ENCODE data around the gene NPB.
A peak's percentile ranks its signal among the peaks of the same experiment; 100 is the strongest.

The NPB gene

GRCh38 chr17:81888105-81888987 is 13.7 kb upstream of the NPB start:
- H3K4me3 ChIP-seq (ENCODE audit: severe bottlenecking) = no peak overlapping the region
- H3K27ac ChIP-seq (ENCODE audit: poor library complexity, severe bottlenecking) = no peak overlapping the region
- peaks cover 74% of the 10 kb centered on the region for H3K36me3 ChIP-seq (ENCODE audit: low read depth)
- no peak for ATAC-seq (ENCODE audit: low read depth)
- no peak for DNase-seq (ENCODE audit: low spot score)
- peaks cover 4% of the 10 kb centered on the region for H3K4me1 ChIP-seq (ENCODE audit: insufficient read depth, poor library complexity, severe bottlenecking)
- no peak for TF ChIP-seq CTCF (IDR thresholded peaks at IDR 0.05; ENCODE audit: poor library complexity, severe bottlenecking)
- peaks cover 1% of the 10 kb centered on the region for H3K9me3 ChIP-seq (ENCODE audit: severe bottlenecking)
- no peaks in the 10 kb centered on the region for H3K27me3 ChIP-seq (ENCODE audit: insufficient read depth, poor library complexity, severe bottlenecking)

- Histone ChIP-seq H3K36me3 (ENCODE audit: low read depth) (peaks cover 71% of the 10 kb centered on the region), H3K27me3 (ENCODE audit: insufficient read depth, poor library complexity, severe bottlenecking) (no peaks in the 10 kb centered on the region), H3K4me3 (ENCODE audit: severe bottlenecking) (no peak overlapping the region), H3K27ac (ENCODE audit: poor library complexity, severe bottlenecking) (no peak overlapping the region), H3K4me1 (ENCODE audit: insufficient read depth, poor library complexity, severe bottlenecking) (peaks cover 4% of the 10 kb centered on the region), H3K9me3 (ENCODE audit: severe bottlenecking) (peaks cover 1% of the 10 kb centered on the region)
- DNase-seq (ENCODE audit: low spot score) (no peak), ATAC-seq (ENCODE audit: low read depth) (no peak)
- TF ChIP-seq CTCF (IDR thresholded peaks at IDR 0.05; ENCODE audit: poor library complexity, severe bottlenecking) = no peak
Observed at GRCh38 chr17:81888988-81889595, 12.9 kb upstream of the NPB start.

GRCh38 chr17:81889602-81890001 is 12.4 kb upstream of the NPB start:
- peak overlapping the region; percentile 79 for H3K27ac ChIP-seq (ENCODE audit: poor library complexity, severe bottlenecking)
- H3K4me3 ChIP-seq (ENCODE audit: severe bottlenecking) = no peak overlapping the region
- H3K4me1 ChIP-seq (ENCODE audit: insufficient read depth, poor library complexity, severe bottlenecking) = peaks cover 4% of the 10 kb centered on the region
- H3K36me3 ChIP-seq (ENCODE audit: low read depth) = peaks cover 71% of the 10 kb centered on the region
- no peak for TF ChIP-seq CTCF (IDR thresholded peaks at IDR 0.05; ENCODE audit: poor library complexity, severe bottlenecking)
- H3K27me3 ChIP-seq (ENCODE audit: insufficient read depth, poor library complexity, severe bottlenecking) = no peaks in the 10 kb centered on the region
- peaks cover 1% of the 10 kb centered on the region for H3K9me3 ChIP-seq (ENCODE audit: severe bottlenecking)
- DNase-seq (ENCODE audit: low spot score) (no peak), ATAC-seq (ENCODE audit: low read depth) (no peak)

- peak overlapping the region; percentile 79 for H3K27ac ChIP-seq (ENCODE audit: poor library complexity, severe bottlenecking)
- peaks cover 70% of the 10 kb centered on the region for H3K36me3 ChIP-seq (ENCODE audit: low read depth)
Observed at GRCh38 chr17:81890447-81891302, 11.4 kb upstream of the NPB start.

More at GRCh38 chr17:81890447-81891302, 11.4 kb upstream of the NPB start:
- Histone ChIP-seq H3K4me1 (ENCODE audit: insufficient read depth, poor library complexity, severe bottlenecking) (peaks cover 4% of the 10 kb centered on the region), H3K4me3 (ENCODE audit: severe bottlenecking) (peak overlapping the region; percentile 72), H3K9me3 (ENCODE audit: severe bottlenecking) (peaks cover 1% of the 10 kb centered on the region), H3K27me3 (ENCODE audit: insufficient read depth, poor library complexity, severe bottlenecking) (no peaks in the 10 kb centered on the region)
- no peak for TF ChIP-seq CTCF (IDR thresholded peaks at IDR 0.05; ENCODE audit: poor library complexity, severe bottlenecking)
- no peak for DNase-seq (ENCODE audit: low spot score)
- ATAC-seq (ENCODE audit: low read depth) = no peak

Measured in RWPE2 (cell line).